T47D (cell line): Measurements from ENCODE around the gene TMEM119.
A peak's percentile ranks its signal among the peaks of the same experiment; 100 is the strongest.
"Not testable (repeated sequence)": the region's sequence is repeated elsewhere in the genome, so short reads cannot be mapped to it uniquely, and the experiment has no call there.

Experiments
- DNase-seq, 2 experiments: peaks; one replicate each; pipeline versions ENCODE4 v3.0.0 to v3.0.0-alpha.2; 2011 to 2012; ENCODE audit warnings: low read depth in 1 of 2, low spot score in 1 of 2
- JUND ChIP-seq: IDR thresholded peaks from 2 replicates; pipeline ENCODE4 v1.6.1; 2012; ENCODE audit warnings: low read depth
- in situ Hi-C: cut with HindIII; loops from 2 replicates; pipeline ENCODE4 v1.10.0; 2016; ENCODE audit warnings: low sequenced_read_pairs, low pct_unique_long_range_greater_than_20kb

TMEM119 gene

DNA sequence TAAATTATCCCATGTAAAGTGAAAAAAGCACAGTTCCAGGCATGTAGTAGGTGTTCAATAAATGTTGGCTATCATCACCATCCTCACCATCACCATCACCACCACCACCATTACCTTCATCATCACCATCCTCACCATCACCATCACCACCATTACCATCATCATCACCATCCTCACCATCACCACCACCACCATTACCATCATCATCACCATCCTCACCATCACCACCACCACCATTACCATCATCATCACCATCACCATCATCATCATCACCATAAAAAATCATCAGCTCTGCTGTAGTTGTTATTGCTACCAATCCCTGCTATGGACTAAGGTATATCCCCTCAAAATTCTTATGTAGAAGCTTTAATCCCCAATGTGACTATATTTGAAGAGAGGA, 20.4 kb downstream of the TMEM119 start:
- no peak for TF ChIP-seq JUND
- in situ Hi-C loops: no loop called here
- DNase-seq: no peak

DNA sequence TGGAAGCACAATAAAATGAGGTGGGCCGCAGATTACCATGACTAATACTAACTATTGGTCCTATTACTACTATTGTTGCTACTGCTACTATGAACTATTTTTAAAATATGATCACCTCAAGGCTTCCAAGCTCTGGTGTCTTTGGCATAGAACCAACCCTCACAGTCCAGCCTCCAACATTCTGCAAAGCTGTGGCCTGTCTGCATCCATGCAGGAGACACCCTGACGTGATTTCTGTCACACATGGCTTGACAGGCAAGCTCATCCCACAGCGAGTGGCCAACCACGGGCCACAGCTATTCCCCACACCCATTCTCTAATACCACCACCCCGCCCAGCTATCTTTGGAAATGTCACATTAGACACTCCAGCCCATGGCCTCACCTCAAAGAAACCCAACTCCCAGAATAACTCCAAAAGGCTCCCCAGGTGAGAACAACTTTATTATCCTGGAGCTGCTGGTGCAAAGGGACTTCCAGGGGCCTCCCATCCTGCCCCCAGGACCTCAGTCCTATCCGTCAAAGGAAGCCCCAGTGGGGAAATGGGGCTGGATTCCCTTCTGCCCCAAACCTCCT, 21.1 kb downstream of the TMEM119 start:
- in situ Hi-C loops: no loop called here
- DNase-seq: no peak
- no peak for TF ChIP-seq JUND

DNA sequence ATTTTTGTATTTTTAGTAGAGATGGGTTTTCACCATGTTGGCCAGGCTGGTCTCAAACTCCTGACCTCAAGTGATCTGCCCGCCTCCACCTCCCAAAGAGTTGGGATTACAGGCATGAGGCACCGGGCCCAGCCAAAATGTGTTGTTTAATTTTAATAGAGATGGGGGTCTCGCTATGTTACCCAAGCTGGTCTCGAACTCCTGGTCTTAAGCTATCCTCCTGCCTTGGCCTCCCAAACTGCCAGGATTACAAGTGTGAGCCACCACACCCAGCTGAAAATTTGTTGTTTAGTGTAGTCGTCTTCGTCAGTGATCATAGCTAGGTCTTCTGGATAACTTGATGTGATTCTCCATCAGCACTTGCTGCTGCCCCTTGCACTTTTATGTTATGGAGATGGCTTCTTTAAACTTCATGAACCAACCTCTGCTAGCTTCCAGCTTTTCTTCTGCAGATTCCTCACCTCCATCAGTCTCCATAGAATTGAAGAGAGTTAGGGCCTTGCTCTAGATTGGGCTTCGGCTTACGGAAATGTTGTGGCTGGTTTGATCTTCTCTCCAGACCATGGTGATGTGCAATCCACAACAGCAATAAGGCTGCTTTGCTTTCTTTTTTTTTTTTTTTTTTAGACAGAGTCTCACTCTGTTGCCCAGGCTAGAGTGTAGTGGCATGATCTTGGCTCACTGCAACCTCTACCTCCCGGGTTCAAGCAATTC, 22.5 kb downstream of the TMEM119 start:
- no peak for TF ChIP-seq JUND
- DNase-seq: no peak
- in situ Hi-C loops: no loop called here

DNA sequence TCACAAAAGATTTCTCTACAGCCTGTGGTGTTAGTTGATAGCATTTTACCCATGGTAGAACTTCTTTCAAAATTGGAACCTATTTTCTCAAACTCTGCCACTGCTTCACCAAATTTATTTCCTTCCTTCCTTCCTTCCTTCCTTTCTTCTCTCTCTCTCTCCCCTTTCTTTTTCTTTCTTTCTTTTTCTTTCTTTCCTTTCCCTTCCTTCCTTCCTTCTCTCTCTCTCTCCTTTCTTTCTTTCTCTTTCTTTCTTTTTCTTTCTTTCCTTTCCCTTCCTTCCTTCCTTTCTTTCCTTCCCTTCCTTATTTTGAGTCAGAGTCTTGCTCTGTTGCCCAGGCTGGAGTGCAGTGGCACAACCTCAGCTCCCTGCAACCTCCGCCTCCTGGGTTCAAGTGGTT, 23.6 kb downstream of the TMEM119 start:
- DNase-seq, in situ Hi-C loops: not testable (repeated sequence)

DNA sequence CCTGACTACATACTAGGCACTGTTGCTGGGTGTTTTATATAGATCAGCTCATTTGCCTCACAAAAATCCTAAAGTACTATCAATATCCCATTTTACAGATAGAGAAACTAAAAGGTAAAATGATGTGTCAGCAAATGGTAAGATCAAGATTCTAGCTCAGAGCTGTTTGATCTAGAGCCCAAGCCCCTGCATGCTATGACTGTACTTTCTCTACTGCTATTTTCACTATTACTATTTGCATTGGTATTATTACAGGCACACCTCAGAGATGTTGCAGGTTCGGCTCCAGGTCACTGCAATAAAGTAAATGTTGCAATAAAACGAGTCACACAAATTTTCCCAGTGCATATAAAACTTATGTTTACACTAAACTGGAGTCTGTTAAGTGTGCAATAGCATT, 24.6 kb downstream of the TMEM119 start:
- DNase-seq: no peak
- no peak for TF ChIP-seq JUND
- in situ Hi-C loops: no loop called here

DNA sequence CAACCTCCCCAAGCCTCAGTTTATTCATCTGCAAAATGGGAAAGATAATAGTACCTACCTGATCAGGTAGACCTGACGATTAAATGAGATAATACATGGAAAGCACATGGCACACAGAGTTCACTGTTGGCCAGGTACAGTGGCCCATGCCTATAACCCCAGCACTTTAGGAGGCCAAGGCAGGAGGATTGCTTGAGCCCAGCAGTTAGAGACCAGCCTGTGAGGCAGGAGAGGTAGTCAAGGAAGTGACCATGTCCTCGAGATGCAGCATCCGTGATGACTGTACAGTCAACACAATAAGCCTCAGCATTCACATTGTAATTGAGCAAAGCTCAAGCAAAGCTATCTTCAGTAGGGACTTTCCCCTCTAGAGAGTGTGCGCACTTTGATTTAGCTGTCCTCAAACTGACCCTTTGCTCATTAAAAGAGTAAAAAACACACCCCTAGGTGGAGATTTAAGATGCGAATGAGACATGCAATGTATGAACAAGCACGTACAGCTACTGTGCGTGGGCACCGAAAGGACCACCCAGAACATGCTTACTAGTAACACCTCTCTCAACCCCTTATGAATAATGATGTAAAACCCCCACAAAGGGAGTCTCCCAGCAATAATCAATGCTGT, 25.6 kb downstream of the TMEM119 start:
- no peak for TF ChIP-seq JUND
- in situ Hi-C loops: no loop called here
- DNase-seq: no peak

DNA sequence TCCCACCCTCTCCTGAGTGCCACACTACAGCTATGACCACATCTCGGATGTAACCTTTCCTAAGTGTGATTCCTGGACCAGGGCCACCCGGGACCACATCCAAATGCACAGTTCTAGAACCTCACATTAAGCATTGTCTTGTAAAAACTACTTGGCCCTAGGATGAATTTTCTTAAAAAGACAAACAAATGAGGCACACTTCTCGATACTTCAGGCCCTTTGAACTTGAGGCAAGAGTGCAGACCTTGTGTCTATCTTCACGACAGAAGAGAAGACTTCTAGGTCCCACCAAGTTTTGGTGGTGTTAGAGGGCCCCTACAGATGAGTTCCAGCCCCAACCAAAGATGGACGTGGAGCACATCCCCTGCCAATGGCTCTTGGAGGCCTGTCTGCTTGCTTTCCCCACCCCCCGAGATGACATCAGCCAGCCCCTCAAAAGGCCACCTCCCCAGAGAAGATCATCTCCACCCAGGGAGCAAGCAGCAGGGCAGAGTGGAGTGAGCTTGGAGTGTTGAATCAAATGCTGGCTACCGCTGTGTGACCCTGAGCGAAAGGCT, 26.2 kb downstream of the TMEM119 start:
- in situ Hi-C loops: no loop called here
- TF ChIP-seq JUND: no peak
- no peak for DNase-seq

DNA sequence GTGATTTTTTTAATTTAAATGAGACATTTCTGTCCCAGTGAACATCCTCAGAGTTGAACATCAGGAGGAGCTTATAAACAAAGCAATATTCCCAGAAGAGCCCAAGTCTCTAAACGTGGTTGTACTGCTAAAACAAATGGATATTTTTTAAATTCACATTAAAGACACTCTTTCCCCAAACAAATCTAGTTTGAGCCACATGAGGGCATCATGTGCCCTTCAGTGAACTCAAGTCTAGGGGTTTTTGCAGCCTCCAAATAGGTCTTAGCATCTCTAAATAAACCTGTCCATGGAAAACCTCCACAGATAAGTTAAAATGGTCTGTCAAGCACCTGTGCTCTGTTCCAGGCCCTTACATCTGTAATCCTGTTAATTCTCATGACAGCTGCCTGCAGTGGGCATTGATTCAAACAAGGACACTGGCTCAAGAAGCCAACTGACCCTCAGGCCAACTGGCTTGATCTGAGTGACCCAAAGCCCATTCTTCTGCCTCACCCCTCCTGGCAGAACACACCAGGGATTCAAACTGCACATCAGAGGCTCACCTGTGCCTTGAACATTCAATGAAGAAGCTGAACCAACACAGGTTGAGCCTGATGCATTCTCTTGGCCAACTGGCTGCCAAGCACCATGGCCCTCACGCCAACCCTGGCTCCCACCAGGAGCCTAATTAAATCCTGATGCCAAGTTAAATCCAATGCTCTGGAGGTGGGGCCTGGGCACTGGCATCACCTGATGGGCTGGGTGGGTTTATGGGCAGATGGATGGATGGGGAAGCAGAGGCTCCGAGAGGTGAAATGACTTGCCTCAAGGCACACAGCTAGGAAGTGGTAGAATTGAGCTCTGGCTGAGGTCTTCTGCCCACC, 26.9 kb downstream of the TMEM119 start:
- no peak for TF ChIP-seq JUND
- in situ Hi-C loops: no loop called here
- DNase-seq: peak in 1 of 2 experiments; percentile 49

DNA sequence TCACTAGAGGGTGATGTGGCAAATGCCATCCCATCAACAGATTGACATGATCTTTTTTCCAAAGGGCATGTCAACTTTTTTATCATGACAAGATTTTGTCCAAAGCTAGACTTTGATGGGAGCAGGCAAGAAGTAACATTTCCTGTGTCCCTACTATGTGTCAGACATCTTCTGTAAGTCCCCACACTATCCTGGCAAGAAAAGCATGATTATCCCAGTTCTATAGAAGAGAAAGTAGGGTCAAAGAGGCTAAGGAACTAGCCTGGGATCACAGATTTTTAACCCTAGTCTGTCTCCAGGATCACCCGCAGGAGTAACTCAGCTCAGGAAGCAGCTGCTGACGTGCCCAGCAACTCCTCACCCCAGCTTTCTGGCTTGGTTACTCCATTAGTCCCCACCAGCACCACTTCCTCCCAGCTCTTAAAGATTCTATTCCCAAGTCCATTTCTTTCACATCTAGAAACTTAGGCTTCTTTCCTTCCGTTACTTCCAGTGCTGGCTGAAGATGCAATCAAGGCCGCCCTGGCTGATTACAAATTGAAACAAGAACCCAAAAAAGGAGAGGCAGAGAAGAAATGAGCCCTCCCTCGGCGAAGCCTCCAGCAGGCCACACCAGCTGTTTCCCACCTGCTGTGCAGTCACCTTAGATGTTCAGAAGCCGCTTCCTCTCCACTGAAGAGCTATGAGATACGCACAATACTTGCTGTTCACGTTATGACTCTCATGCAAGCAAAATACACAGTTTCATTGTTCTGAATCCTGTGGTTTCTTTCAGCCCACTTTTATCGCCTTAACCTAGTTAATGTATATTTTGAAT, 29.3 kb downstream of the TMEM119 start:
- no peak for TF ChIP-seq JUND
- in situ Hi-C loops: no loop called here
- DNase-seq: no peak

DNA sequence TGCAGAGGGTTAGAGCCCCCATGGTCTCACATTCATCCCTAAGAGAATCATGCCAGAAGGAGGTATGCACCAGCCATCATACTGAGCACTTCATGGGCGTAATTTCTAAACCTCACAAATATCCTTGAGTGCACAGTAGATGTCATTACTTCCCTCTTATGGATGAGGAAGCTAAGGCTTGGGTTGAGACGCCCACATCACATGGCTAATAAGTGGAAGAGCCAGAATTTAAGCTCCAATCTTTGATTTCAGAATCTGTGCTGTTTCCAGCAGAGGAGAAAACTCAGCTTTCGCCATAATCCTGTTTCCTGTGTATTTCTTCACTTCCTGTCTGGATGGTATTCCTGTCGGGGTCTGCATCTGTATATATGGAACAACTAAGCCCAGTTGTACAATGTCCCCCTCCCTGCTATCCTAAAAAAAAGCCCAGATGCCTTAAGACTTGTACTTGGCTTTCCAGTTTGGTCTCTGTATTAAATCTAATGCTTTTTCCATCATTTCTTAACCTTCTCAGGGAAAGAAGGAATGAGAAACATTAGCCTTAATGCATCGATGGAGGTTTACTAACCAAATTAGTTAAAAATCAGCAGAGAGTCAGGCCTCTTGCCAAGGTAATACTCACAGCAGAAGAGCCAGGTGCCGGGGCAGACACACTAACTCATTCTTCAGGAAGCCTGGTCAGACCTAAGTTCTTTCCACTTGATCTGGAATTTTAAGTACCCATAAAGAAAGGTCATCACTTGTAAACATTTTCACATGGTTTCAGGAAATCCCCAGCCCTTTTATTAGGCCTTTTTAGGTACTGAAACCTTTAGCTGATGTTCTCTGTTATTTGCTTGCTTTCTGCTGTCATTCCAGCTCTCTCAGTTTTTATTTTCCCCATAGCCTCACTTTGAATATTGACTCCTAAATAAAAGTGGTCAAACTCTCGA, 30.2 kb downstream of the TMEM119 start:
- no peak for DNase-seq
- TF ChIP-seq JUND: no peak
- in situ Hi-C loops: no loop called here

DNA sequence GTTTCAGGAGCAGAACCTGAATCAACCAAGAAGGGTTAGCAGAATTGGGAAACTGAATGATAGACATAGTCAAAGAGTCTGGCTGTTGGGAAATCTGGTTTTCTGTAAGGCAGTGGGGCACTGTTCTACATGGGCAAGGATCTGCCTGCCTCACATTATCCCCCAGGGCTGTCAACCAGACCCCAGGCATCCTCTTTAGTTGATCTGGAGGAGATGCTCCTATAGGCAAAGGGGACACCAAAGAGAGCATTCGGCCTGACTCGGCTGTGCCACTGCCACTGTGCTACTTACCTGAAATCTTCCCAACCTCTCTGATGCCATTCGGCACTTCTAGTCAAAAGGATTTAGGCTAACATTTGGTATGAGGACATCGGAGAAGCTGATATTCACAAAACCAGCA, 31.4 kb downstream of the TMEM119 start:
- DNase-seq: no peak
- TF ChIP-seq JUND: no peak
- in situ Hi-C loops: no loop called here
